HCT116 (cell line): Measurements from ENCODE around the gene RAN. TPM values are rescaled to one million over a fixed set of nuclear protein-coding genes. Genes with fewer than 3 reads are reported as not detected.

ENCODE experiments used
- ATAC-seq: fragments of 200-7000 bp; cut with Tn5 transposase; 2 replicates; pipeline ENCODE4 v1.9.1; 2020; ENCODE audit warnings: mild to moderate bottlenecking, moderate library complexity
- BruUV-seq: library from RNA; stranded (reverse); fragments of 400-500 nt; replicated peaks from 2 replicates; lab custom pipeline; 2021; lab: Mats Ljungman, UMichigan
- CTCF ChIA-PET: fragments of 300-600 bp; sonication (Branson Sonifier 250); formaldehyde crosslinking; loops from one replicate; lab custom pipeline; 2021; ENCODE audit warnings: antibody characterized with exemption; lab: Charles Lee
- POLR2A ChIA-PET: fragments of 300-600, 350-600 bp; sonication (Branson Sonifier 250); formaldehyde crosslinking; loops from one replicate; lab custom pipeline; 2021; ENCODE audit warnings: antibody characterized with exemption; lab: Charles Lee
- RAD21 ChIA-PET, 2 experiments: fragments of 300-600 bp; sonication (Branson Sonifier 250); formaldehyde crosslinking; loops; one replicate each; lab custom pipeline; 2023; ENCODE audit warnings: low total read pairs in 2 of 2; ENCODE audit not compliant: uncharacterized antibody in 2 of 2, unreplicated experiment in 2 of 2, low non-redundant PET in 1 of 2; lab: Charles Lee
- DNase-seq: peaks from one replicate; pipeline ENCODE4 v3.0.0-alpha.2; 2010; ENCODE audit warnings: low read depth, low spot score
- H2AFZ ChIP-seq: fragments of 200-600 bp; shearing (Covaris generic), sonication (generic); 2 replicates; pipeline ENCODE4 v1.6.1; 2017; ENCODE audit warnings: low read depth, mixed run types, mixed read lengths, antibody characterized with exemption, low read length; ENCODE audit not compliant: poor library complexity, severe bottlenecking
- H3K27ac ChIP-seq: 2 replicates; pipeline ENCODE4 v1.5.1; 2012; ENCODE audit warnings: low read depth, low read length
- H3K27me3 ChIP-seq: fragments of 200-600 bp; sonication (generic); 2 replicates; pipeline ENCODE4 v1.6.1; 2016; ENCODE audit warnings: mixed run types, low read length, mixed read lengths; ENCODE audit not compliant: insufficient read depth
- H3K36me3 ChIP-seq, 2 experiments: fragments of 200-500 bp in 1 of 2; fragments of 200-600 bp in 1 of 2; sonication (Bioruptor generic) in 1 of 2; sonication (generic) in 1 of 2; 2 replicates each; pipeline versions ENCODE4 v1.5.1 to v1.6.1; 2014 to 2016; ENCODE audit warnings: low read length in 2 of 2, inconsistent platforms in 1 of 2, mixed read lengths in 1 of 2, mixed run types in 1 of 2; ENCODE audit not compliant: insufficient read depth in 2 of 2, control insufficient read depth in 1 of 2
- H3K4me1 ChIP-seq, 2 experiments: fragments of 200-600 bp in 1 of 2; sonication (generic) in 1 of 2; 2 replicates each; pipeline versions ENCODE4 v1.5.1 to v1.6.1; 2012 to 2017; ENCODE audit warnings: low read length in 2 of 2, inconsistent platforms in 1 of 2, mild to moderate bottlenecking in 1 of 2, mixed read lengths in 1 of 2, mixed run types in 1 of 2, moderate library complexity in 1 of 2; ENCODE audit not compliant: insufficient read depth in 2 of 2, control insufficient read depth in 1 of 2
- H3K4me2 ChIP-seq: fragments of 200-600 bp; sonication (generic); 2 replicates; pipeline ENCODE4 v1.6.1; 2017; ENCODE audit warnings: mixed run types, low read length, mixed read lengths
- H3K4me3 ChIP-seq, 2 experiments: fragments of 200-600 bp in 1 of 2; sonication (generic) in 1 of 2; replicated peaks in 1 of 2; 2 replicates each; pipeline ENCODE4 v1.5.1; 2011 to 2016; ENCODE audit warnings: low read length in 2 of 2, control low read depth in 1 of 2, low read depth in 1 of 2, mild to moderate bottlenecking in 1 of 2, mixed read lengths in 1 of 2, mixed run types in 1 of 2
- H3K79me2 ChIP-seq: fragments of 200-600 bp; sonication (generic); 2 replicates; pipeline ENCODE4 v1.6.1; 2017; ENCODE audit warnings: mild to moderate bottlenecking, mixed run types, low read length, moderate library complexity, mixed read lengths; ENCODE audit not compliant: insufficient read depth
- H3K9ac ChIP-seq: fragments of 200-600 bp; sonication (generic); 2 replicates; pipeline ENCODE4 v1.6.1; 2016; ENCODE audit warnings: low read length, mixed read lengths
- H3K9me2 ChIP-seq: fragments of 200-600 bp; sonication (generic), shearing (Covaris generic); 2 replicates; pipeline ENCODE4 v1.6.1; 2017; ENCODE audit warnings: mixed run types, mild to moderate bottlenecking, moderate library complexity; ENCODE audit not compliant: insufficient read depth
- H3K9me3 ChIP-seq, 2 experiments: fragments of 200-500 bp in 1 of 2; fragments of 200-600 bp in 1 of 2; sonication (Bioruptor generic) in 1 of 2; sonication (generic) in 1 of 2; 2 replicates each; pipeline ENCODE4 v1.6.1; 2014 to 2017; ENCODE audit warnings: low read length in 2 of 2, mixed read lengths in 2 of 2, inconsistent platforms in 1 of 2, low read depth in 1 of 2, mild to moderate bottlenecking in 1 of 2, mixed run types in 1 of 2, moderate library complexity in 1 of 2; ENCODE audit not compliant: control insufficient read depth in 1 of 2, insufficient read depth in 1 of 2
- H4K20me1 ChIP-seq: fragments of 200-600 bp; sonication (generic), shearing (Covaris generic); 2 replicates; pipeline ENCODE4 v1.6.1; 2017; ENCODE audit warnings: mixed run types, mild to moderate bottlenecking, moderate library complexity; ENCODE audit not compliant: insufficient read depth
- ATF3 ChIP-seq: IDR thresholded peaks from 2 replicates; pipeline ENCODE4 v1.6.1; 2012
- CTCF ChIP-seq, 3 experiments: fragments of 200-600 bp in 1 of 3; sonication (generic) in 1 of 3; IDR thresholded peaks in 2 of 3; conservative IDR thresholded peaks in 1 of 3; 2 replicates each; pipeline ENCODE4 v1.5.1; 2012 to 2017; ENCODE audit warnings: low read depth in 2 of 3, low read length in 2 of 3, antibody characterized with exemption in 1 of 3, borderline replicate concordance in 1 of 3, control low read depth in 1 of 3, mild to moderate bottlenecking in 1 of 3, mixed read lengths in 1 of 3, mixed run types in 1 of 3, moderate library complexity in 1 of 3; ENCODE audit not compliant: insufficient read depth in 1 of 3
- EGR1 ChIP-seq: IDR thresholded peaks from 2 replicates; pipeline ENCODE4 v1.6.1; 2012; ENCODE audit warnings: low read depth
- ELF1 ChIP-seq: IDR thresholded peaks from 2 replicates; pipeline ENCODE4 v1.6.1; 2012; ENCODE audit warnings: low read depth, borderline replicate concordance
- EZH2 ChIP-seq: fragments of 200-600 bp; sonication (generic); IDR thresholded peaks from 2 replicates; pipeline ENCODE4 v1.6.1; 2017; ENCODE audit warnings: antibody characterized with exemption, mixed run types
- EZH2phosphoT487 ChIP-seq: fragments of 200-600 bp; IDR thresholded peaks from 2 replicates; pipeline ENCODE4 v1.6.1; 2018; ENCODE audit warnings: antibody characterized with exemption, borderline replicate concordance
- MAX ChIP-seq: IDR thresholded peaks from 2 replicates; pipeline ENCODE4 v1.6.1; 2012
- POLR2A ChIP-seq: IDR thresholded peaks from 2 replicates; pipeline ENCODE4 v1.7.0; 2011; ENCODE audit warnings: borderline replicate concordance; ENCODE audit not compliant: insufficient read depth, insufficient read length; ENCODE audit errors: extremely low read depth
- POLR2AphosphoS5 ChIP-seq: IDR thresholded peaks from 2 replicates; pipeline ENCODE4 v1.6.1; 2011; ENCODE audit warnings: mild to moderate bottlenecking, low read depth, low read length, moderate library complexity
- RAD21 ChIP-seq: IDR thresholded peaks from 2 replicates; pipeline ENCODE4 v1.6.1; 2012; ENCODE audit warnings: low read depth, mild to moderate bottlenecking
- REST ChIP-seq: IDR thresholded peaks from 2 replicates; pipeline ENCODE4 v1.6.1; 2012; ENCODE audit warnings: low read depth
- SRF ChIP-seq: IDR thresholded peaks from 2 replicates; pipeline ENCODE4 v1.6.1; 2012; ENCODE audit warnings: low read depth
- TCF7L2 ChIP-seq: IDR thresholded peaks from 2 replicates; pipeline ENCODE4 v1.7.0; 2011; ENCODE audit warnings: borderline replicate concordance, inconsistent platforms; ENCODE audit not compliant: insufficient read depth, insufficient read length; ENCODE audit errors: extremely low read depth
- ZBTB33 ChIP-seq: IDR thresholded peaks from 2 replicates; pipeline ENCODE4 v1.6.1; 2011; ENCODE audit warnings: mild to moderate bottlenecking, low read length, moderate library complexity; ENCODE audit not compliant: insufficient replicate concordance; ENCODE audit errors: extremely low read depth
- ZNF274 ChIP-seq: fragments of 200-500 bp; sonication (Bioruptor generic); IDR thresholded peaks from 2 replicates; pipeline ENCODE4 v1.6.1; 2014; ENCODE audit warnings: mild to moderate bottlenecking, low read depth, low read length, inconsistent platforms
- intact Hi-C: fragments of 100-400 bp; cut with micrococcal nuclease; formaldehyde crosslinking; loops from 2 replicates; pipeline ENCODE4 v1.10.0; 2022
- total RNA-seq: library from RNA; stranded (reverse); gene quantifications from one replicate; pipeline ENCODE4 v1.2.1, GENCODE V29; 2021; ENCODE audit not compliant: unreplicated experiment

The RAN gene
- total RNA-seq, 1 experiment from 2014 or later = 1,420 TPM

GRCh38 chr12:130846369-130846768 is 25.5 kb upstream of the RAN start:
- RAD21 ChIA-PET = no interaction called here
- H3K9ac ChIP-seq = no peak overlapping the region
- no peak overlapping the region for H2AFZ ChIP-seq
- no peak for ATAC-seq
- no peak overlapping the region for H3K4me2 ChIP-seq
- H3K36me3 ChIP-seq = no peaks in the 10 kb centered on the region
- H3K27ac ChIP-seq = no peak overlapping the region
- no peak for DNase-seq
- BruUV-seq = no TSS peak
- no peaks in the 10 kb centered on the region for H3K9me3 ChIP-seq
- CTCF ChIA-PET = interaction anchor here (1.5 kb wide), 1 partner anchor 20 kb away, joined by 3 read pairs; no protein-coding TSS in a partner anchor
- no peaks in the 10 kb centered on the region for H3K9me2 ChIP-seq
- POLR2A ChIA-PET = no interaction called here
- H4K20me1 ChIP-seq = no peaks in the 10 kb centered on the region
- intact Hi-C loops = no loop called here
- H3K79me2 ChIP-seq = no peaks in the 10 kb centered on the region
- H3K4me3 ChIP-seq = no peak overlapping the region
- H3K4me1 ChIP-seq = peaks cover 16% of the 10 kb centered on the region in 2 experiments
- no peaks in the 10 kb centered on the region for H3K27me3 ChIP-seq
- TF ChIP-seq ATF3 = no peak
- TF ChIP-seq RAD21 = no peak
- no peak for TF ChIP-seq POLR2AphosphoS5
- TF ChIP-seq EZH2 = no peak
- TF ChIP-seq SRF = no peak
- no peak for TF ChIP-seq TCF7L2
- TF ChIP-seq EGR1 = no peak
- TF ChIP-seq REST = no peak
- no peak for TF ChIP-seq POLR2A
- TF ChIP-seq EZH2phosphoT487 = no peak
- TF ChIP-seq MAX = no peak
- no peak for TF ChIP-seq CTCF (IDR thresholded peaks at IDR 0.05 in 2 of 3, conservative IDR thresholded peaks at IDR 0.05 in 1 of 3; ENCODE audit: borderline replicate concordance in 1 of 3, insufficient read depth in 1 of 3, low read depth in 2 of 3, low read length in 2 of 3)
- no peak for TF ChIP-seq ELF1
- no peak for TF ChIP-seq ZBTB33
- no peak for TF ChIP-seq ZNF274
